Stomach (tissue), 4 donors: Measurements from ENCODE around the gene OR52K2.

ENCODE experiments used
- CTCF ChIP-seq, 7 experiments: fragments of 450-650 bp in 4 of 7; fragments of 200-600 bp in 3 of 7; sonication (generic) in 3 of 7; IDR thresholded peaks; one replicate each; pipeline ENCODE4 v1.5.1; 2016 to 2019; ENCODE audit warnings: antibody characterized with exemption in 7 of 7, control low read depth in 2 of 7, mild to moderate bottlenecking in 1 of 7
- POLR2AphosphoS5 ChIP-seq, 3 donors: sonication (generic); formaldehyde crosslinking; IDR thresholded peaks; one replicate each; pipeline ENCODE4 v1.6.1; 2016; ENCODE audit warnings: antibody characterized with exemption in 3 of 3

DNA sequence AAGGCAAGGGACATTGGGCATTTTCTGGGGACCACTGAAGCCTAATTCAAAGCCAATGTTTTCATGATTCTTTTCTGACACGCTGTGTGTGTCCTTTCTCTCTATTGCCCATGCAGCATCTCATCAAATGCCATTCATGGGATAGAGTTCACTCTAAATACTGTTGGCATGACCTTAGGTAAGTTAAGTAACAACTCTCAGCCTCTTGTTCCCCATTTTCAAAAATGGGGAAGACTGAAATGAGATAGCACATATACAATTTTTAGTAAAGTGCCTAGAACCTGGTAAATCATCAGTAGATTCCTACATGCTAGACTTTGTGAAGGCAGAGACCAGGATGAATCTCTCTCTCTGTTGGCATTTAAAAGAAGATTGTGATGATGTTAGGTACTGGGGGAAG is 12.7 kb upstream of the OR52K2 start:
- TF ChIP-seq POLR2AphosphoS5 (IDR thresholded peaks at IDR 0.05) (no peak), CTCF (IDR thresholded peaks at IDR 0.05) (no peak)
